Measurements from ENCODE around the gene SMU1. TPM values are rescaled to one million over a fixed set of nuclear protein-coding genes. Genes with fewer than 3 reads are reported as not detected.

Gene SMU1
- total and polyA plus RNA-seq, 2 of the 13 experiments (the other 11 are each of a cell fraction or from before 2014, with no cell fraction given): 12.9 to 36.6 TPM

GRCh38 chr9:33113799-33114547 lies 37.5 kb upstream of the SMU1 start:
- no peak overlapping the region for H2AFZ ChIP-seq (ENCODE audit: low read length)
- no peaks in the 10 kb centered on the region for H4K20me1 ChIP-seq (ENCODE audit: insufficient read depth, low read length)
- H3K27me3 ChIP-seq (ENCODE audit: control insufficient read depth in 1 of 2, insufficient read depth in 2 of 2, low read length in 2 of 2): no peaks in the 10 kb centered on the region
- H3K79me2 ChIP-seq (ENCODE audit: insufficient read depth, low read length): no peaks in the 10 kb centered on the region
- no peak for TF ChIP-seq FOSL2 (CRISPR knock-in tag; IDR thresholded peaks at IDR 0.05)
- no peak for TF ChIP-seq HBP1 (CRISPR knock-in tag; IDR thresholded peaks at IDR 0.05; ENCODE audit: low read depth)
- TF ChIP-seq TEAD2 (CRISPR knock-in tag; IDR thresholded peaks at IDR 0.05): no peak
- no peak for TF ChIP-seq ZBTB43 (CRISPR knock-in tag; conservative IDR thresholded peaks at IDR 0.05)
- no peak for TF ChIP-seq CENPX (CRISPR knock-in tag; IDR thresholded peaks at IDR 0.05)
- no peak for TF ChIP-seq ZNF75D (CRISPR knock-in tag; IDR thresholded peaks at IDR 0.05; ENCODE audit: borderline replicate concordance)
- TF ChIP-seq ZNF781 (CRISPR knock-in tag; IDR thresholded peaks at IDR 0.05; ENCODE audit: borderline replicate concordance, not compliant biosample characterization): no peak
- TF ChIP-seq ATF1 (CRISPR knock-in tag; IDR thresholded peaks at IDR 0.05): no peak
- no peak for TF ChIP-seq DBP (CRISPR knock-in tag; IDR thresholded peaks at IDR 0.05; ENCODE audit: not compliant biosample characterization)
- TF ChIP-seq HNRNPL (IDR thresholded peaks at IDR 0.05; ENCODE audit: low read depth, low read length): no peak
- no peak for TF ChIP-seq NCOR1 (IDR thresholded peaks at IDR 0.05; ENCODE audit: borderline replicate concordance, low read length)
- no peak for TF ChIP-seq MAZ (IDR thresholded peaks at IDR 0.05; ENCODE audit: borderline replicate concordance, low read depth, low read length)
- no peak for TF ChIP-seq MAZ (CRISPR knock-in tag; IDR thresholded peaks at IDR 0.05; ENCODE audit: low read depth)
- TF ChIP-seq THYN1 (CRISPR knock-in tag; IDR thresholded peaks at IDR 0.05; ENCODE audit: borderline replicate concordance, low read depth): no peak
- no peak for TF ChIP-seq AKNA (CRISPR knock-in tag; IDR thresholded peaks at IDR 0.05; ENCODE audit: borderline replicate concordance)
- no peak for TF ChIP-seq TAF1 (CRISPR knock-in tag; IDR thresholded peaks at IDR 0.05)
- DNase-seq (ENCODE audit: low spot score) (no peak), FAIRE-seq (no peak), ATAC-seq (no peak; the same call in 2 of the 3 replicates)
- H3K4me1 ChIP-seq (ENCODE audit: insufficient read depth, low read length): no peaks in the 10 kb centered on the region
- H3K27ac ChIP-seq (ENCODE audit: extremely low read length, insufficient read depth, low read length): no peak overlapping the region
- no peaks in the 10 kb centered on the region for H3K9me3 ChIP-seq (ENCODE audit: low read length)
- intact Hi-C loops (cut with micrococcal nuclease; ENCODE audit: unreplicated experiment) (no loop called here), in situ Hi-C loops (cut with HindIII; ENCODE audit: extremely low pct_ligation_motif_present, low pct_unique_long_range_greater_than_20kb) (no loop called here)
- no peak overlapping the region for H3K4me3 ChIP-seq (replicated peaks in 1 of 3; ENCODE audit: insufficient read depth in 1 of 3, low read depth in 2 of 3, low read length in 3 of 3)
- H3K9ac ChIP-seq (ENCODE audit: insufficient read depth, low read depth, low read length): no peak overlapping the region
- CTCF ChIA-PET (ENCODE audit: low intra/inter-chr PET ratio, low total read pairs): no interaction called here
- BruUV-seq (replicated peaks): no TSS peak
- H3K36me3 ChIP-seq (replicated peaks in 1 of 2; ENCODE audit: control insufficient read depth in 1 of 2, insufficient read depth in 2 of 2, low read length in 2 of 2): peaks cover 22 to 37% of the 10 kb centered on the region in 2 experiments
- H3K4me2 ChIP-seq (ENCODE audit: low read depth, low read length): no peak overlapping the region
- 99% methylated on average over 11 of the region's 11 CpGs for WGBS (ENCODE audit: low lambda C conversion rate)
- POLR2A ChIA-PET: no interaction called here
